CD4-positive, alpha-beta T cell treated with Interleukin-6 at 100 ng/mL for 8 hours (primary cell): Measurements from ENCODE around the gene CEP112.

ENCODE experiments used
- DNase-seq: peaks from one replicate; pipeline ENCODE4 v3.0.0-alpha.2; 2020; ENCODE audit warnings: mixed read lengths, low spot score

Gene CEP112

DNA sequence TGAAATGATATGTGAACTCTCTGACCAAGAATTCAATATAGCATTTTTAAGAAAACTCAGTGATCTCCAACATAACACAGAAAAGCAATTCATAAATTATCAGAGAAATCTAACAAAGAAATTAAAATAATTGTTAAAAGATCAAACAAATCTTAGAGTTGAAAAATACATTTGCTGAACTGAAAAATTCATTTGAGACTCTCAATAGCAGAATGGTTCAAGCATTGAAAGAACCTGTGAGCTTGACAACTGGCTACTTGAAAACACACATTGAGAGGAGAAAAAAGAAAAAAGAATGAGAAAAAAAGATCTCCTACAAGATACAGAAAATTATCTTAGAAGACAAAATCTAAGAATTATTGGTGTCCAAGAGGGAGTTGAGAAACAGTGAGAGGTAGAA lies 203.5 kb downstream of the CEP112 start:
- no peak for DNase-seq

DNA sequence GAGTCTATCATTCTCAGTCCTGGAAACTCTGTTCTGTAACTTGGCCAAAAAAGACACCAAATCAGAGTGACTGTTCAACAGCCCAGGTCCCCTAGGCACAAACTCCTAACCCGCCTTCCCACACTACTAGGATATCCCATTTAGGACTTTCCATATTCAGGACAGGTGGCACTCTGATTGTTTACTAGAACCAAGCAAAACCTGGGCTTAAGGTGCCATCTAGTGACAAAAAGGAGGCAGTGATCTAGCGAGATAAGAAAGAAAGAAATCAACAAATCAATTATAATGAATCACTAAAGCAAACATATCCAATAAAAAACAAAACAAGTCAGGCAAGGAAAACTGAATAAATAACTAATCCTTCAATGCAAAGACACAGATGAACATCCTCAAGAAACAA lies 203.9 kb downstream of the CEP112 start:
- no peak for DNase-seq

DNA sequence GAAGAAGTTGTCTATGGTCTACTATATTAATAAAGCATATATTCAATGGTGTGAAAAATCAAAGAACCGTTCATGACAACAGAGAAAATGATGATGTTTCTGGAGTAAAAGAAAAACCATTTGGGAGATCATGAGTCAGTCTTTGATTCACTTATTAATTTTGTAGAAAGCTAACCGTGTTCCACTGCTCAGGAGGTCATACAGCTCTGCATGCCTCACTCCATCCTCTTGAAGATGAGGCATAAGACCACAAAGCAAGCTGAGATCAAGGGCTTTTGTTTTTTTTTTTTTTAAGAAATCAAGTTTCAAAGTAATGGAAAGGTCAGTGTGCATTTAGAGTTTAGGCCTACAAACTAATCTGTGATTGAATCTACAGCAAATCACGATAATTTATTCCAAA lies 206.4 kb downstream of the CEP112 start:
- DNase-seq = no peak

DNA sequence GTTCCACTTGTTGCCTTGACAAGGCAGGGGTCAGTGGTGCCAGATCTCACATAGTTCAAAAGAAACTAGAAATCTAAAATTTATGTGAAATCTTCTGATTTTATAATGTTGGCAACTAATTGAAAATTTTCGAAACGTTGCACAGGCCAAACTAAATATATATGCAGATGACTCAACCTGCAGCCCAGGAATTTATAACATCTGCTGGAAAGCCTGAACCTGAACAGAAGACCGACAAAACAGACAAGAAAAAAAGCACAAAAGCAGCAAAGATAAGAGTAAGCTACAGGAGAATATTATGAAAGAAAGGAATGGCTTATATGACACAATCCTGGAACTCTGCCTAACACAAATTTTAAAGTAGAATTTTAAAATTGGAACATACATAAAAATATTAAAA lies 207.6 kb downstream of the CEP112 start:
- DNase-seq = no peak

DNA sequence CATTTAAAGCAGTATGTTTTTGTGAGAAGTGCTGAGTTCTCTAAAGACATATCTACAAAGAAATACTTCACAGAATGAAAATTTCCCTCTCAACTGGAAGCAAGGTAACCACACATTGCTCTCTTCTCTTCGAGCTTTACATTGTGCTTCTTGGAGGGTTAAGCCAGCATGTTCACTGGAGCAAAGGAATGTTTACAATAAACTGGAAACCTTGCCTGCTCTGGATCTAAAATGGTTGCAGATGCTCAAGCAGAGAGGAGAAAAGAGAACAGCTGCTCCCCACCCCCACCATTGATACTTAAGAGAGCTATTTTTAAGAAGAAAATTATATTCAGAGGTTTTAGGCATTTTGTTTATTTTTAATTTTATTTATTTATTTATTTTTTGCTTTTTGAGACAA lies 213.1 kb downstream of the CEP112 start:
- DNase-seq = no peak

DNA sequence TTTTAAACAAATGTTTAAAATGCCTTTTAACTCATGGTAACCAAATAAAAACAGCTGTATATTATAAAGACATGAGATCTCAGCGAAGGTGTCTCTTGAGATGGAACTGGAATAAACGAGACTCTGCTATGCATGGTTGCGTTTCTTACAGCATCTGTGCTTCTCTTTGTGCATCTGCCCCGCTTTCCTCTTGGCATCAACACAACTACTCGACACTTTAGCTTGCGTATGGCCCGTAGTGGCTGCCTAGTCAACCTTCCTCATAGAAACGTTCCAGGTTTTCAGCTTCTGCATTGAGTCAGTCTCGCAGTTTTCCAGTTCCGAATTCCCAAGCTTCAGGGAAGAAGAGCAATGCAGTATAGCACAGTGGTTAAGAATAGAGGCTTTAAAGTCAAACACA lies 214.9 kb downstream of the CEP112 start:
- DNase-seq = no peak

DNA sequence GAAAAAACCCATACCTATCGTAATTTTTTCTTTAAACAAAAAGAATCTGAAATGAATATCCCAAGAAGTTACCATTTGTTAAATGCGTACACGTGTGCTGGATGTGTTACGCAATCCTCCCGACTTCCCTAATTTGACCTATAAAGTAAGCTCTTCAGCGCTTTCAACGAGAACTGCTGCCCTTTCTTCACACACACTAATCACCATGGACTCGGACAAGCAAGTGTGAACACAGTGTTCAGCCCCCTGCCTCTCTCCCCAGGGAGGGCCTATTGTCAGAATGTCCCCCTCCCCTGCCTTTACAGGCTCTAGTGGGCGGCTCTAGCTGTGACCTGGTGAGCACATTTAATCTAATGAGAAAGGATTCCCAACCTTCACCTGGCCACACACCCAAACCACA lies 216.1 kb downstream of the CEP112 start:
- DNase-seq = no peak

DNA sequence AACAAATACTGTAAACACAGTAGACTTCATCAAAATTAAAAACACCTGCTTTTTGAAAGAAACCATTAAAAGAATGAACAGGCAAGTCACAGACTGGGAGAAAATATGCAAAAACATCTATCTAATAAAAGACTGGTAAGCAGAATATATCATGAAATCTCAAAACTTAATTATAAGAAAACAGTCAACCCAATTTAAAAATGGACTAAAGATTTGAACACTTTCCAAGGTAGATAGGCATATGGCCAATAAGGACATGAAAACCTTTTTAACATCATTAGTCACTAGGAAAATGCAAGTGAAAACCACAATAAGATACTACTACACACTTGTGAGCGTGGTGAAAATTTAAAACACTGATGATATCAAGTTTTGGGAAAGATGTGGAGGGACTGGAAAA lies 218.7 kb downstream of the CEP112 start:
- DNase-seq = no peak

DNA sequence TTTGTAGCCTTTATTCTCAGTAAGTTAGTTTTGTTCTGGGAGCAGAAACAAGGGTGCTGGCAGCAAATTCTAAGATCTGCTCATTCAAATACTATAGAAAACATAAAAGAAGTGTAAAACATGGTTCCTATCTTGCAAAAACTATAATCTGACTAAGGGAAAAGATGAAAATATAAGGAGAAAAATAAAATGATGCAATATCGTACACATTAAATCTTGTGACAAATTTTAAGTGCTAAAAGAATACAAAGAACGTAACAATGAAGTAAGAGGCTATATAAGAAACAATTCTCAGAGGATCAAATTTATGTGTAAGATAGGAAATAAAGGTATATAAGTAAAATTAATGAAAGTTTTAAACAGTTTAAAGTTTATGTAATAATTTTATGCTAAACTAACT lies 224.6 kb downstream of the CEP112 start:
- DNase-seq = no peak

DNA sequence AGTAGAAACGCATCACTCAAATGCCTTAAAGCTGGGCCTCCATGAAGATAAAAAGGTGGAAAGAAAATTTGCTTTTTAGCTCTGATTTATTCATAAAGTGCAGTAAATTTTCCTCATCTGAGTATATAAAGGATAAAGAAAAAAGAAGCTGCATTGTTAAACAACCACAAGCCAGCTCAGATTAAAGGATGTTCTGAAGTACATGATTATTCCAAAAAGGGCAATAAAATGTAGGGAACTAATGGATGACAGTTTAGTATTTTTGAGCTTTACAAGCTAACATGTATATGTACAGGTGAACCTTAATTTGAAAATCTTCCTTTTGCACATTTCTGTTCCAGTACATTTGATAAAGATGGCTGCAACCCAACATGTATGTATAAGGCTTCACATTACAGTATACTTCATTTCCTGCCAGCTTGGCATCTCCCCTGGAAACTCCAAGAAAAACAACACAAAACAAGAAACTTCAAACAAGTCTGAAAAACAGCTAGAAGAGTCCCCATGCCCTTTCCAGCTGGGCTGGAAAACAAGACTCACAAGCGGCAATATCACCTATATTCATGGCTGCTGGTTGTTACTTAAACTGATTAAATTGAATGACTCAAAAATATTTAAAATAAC lies 225.7 kb downstream of the CEP112 start:
- DNase-seq = no peak

DNA sequence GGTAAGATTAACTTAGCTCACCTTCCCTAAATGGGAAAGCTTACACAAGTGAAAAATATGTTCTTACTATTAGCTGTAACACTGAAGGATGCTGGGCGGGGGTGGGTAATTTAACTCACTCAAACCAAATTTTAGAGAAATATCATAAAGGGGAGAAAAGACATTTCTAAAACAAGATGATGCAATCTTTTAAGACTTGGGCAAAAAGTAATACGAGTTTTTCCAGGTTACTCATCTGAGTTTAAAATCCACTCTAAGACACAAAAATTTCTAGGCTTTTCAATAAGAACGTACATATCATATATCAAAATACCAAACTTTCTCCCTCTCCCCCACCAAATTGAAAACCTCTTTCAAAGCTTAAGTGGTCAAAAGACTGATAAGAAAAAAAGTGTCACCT lies 228.8 kb downstream of the CEP112 start:
- no peak for DNase-seq

DNA sequence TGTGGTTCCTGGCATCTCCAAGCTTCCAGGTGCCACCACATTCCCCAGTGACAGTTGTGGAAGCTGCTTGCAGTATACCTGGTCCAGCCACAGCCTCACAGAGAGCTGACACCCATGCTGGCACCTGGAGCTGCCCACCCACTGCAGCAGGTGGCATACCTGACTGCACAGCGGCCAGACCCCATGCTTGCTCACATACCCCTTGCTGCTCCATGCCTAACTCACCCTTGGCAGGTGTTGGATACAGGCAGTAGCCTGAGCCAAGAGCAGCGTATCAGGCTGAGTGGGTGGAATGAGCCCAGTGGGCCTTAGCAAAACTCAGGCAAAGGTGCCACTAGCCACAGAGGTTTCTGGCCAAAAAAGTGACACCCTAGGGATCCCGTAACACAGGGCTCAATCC lies 232.3 kb downstream of the CEP112 start:
- no peak for DNase-seq

DNA sequence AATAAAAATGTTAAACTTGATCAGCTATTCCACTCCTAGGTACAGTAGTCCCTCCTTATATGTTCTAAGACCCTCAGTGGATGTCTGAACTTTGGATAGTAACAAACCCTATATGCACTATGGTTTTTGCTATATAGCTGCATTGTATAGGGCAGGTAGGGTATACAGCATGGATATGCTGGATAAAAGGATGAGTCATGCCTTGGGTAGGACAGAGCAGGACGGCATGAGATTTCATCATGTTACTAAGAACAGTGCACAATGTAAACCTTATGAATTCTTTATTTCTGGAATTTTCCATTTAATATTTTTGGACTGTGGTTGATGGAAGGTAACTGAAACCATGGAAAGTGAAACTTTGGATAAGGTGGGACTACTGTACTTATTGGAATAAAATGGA lies 235.1 kb downstream of the CEP112 start:
- no peak for DNase-seq

DNA sequence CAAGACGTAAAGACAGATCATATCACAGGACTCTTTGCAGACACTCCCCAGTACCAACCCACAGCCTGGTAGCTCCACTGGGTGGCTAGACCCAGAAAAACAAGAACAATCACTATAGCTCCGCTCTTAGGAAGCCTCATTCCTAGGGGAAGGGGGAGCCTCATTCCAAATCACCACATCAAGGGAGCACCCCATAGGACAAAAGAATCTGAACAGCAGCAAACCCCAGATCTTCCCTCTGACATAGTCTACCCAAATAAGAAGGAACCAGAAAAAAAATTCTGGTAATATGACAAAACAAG lies 237.8 kb downstream of the CEP112 start:
- no peak for DNase-seq

DNA sequence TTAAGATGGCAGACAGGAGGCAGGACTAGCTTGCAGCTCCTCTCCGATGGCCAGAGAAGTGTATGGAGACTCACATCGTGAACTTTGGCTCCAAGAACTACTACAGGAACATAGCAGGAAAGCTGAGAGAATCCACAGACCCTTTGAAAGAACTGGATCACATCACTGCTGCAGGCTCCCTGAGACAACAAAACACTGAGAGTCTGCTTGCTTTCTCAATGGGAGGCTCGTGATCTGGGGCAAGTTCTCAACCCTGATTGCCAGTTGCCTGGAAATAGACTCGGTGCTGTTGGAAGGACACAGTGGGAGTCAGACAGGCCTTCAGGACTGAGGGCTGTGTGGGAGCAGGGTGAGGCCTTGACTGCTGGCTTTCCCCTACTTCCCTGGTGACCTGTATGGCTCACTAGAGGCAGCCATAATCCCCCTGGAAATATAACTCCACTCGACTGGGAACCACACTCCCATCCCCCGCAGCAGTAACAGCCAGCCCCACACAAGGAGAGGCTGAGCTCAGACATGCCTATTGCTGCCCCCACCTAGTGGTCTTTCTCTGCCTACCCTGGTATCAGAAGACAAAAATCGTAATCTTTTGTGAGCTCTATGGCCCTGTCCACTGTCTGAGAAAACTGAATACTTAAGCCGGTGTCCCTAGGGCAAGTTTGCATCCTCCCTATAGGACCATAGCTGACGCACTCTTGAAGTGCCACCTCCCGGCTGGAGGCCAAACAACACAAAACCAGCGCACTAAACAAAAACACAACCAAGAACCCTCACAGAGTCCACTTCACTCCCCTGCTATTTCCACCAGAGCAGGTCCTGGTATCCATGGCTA lies 238.4 kb downstream of the CEP112 start:
- no peak for DNase-seq

DNA sequence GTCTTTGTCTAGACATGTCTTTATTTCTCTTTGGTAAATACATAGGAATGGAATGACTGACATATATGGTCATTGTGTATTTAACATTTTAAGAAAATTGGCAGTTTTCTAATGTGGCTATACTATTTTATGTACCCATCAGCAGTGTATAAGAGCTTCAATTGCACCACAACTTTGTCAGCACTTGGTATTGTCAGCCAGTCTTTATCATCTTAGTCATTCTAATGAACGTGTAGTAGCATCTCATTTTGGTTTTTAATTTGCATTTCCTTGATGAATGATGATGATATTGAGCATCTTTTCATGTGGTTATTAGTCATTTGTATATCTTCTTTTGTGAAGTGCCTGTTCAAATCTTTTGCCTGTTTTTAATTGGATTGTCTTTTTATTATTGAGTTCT lies 239.3 kb downstream of the CEP112 start:
- DNase-seq = no peak

DNA sequence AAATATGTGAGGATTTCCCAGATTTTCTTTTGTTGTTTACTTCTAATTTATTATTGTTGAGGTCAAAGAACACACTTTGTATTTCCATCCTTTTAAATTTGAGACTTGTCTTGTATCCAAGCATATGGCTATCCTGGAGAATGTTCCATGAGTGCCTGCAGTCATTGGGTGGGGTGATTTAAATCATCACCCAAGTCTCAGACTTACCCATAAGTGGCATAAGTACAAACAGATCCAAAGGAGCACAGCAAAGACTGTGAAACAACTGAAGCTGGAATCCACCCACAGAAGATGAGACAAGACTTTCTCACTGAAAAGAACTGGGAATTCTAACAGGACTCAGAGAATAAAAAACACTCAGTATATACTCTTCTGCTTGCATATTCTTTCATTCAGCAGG lies 239.9 kb downstream of the CEP112 start:
- no peak for DNase-seq

DNA sequence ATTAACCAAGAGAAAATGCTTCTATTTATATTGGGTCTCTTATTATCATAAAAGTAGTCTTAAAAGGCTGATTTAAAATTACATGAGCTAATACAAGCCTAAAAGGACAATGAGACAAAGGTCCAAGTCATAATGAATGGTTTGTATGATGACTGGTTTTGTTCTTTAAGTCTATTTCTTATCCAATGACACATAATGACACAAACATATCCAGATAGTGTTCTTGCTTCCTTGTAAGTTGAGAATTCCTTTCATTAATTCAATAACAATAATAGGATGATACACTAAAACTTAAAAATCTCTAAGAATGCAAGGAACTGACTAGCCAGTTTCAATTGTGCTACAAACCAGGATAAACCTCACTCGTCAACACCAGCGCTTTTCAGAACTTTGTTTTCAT lies 244.1 kb downstream of the CEP112 start:
- no peak for DNase-seq

DNA sequence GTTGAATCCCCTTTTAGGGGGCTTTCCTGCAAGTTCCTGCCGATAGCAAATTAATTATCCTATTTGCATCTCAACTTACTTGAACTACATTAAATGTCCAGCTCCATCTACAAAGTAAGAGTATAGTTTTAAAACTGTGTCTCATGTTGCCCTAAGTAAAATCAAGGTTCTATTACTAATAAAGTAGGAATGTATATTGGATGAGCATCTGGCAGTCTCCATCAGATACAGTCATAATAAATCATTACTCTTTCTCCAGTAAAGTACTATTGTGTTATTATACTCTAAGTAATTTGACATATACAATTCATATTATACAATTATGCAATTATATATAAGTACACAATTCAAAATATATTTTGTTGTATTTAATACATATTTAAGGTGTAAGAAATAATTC lies 249.3 kb downstream of the CEP112 start:
- no peak for DNase-seq

DNA sequence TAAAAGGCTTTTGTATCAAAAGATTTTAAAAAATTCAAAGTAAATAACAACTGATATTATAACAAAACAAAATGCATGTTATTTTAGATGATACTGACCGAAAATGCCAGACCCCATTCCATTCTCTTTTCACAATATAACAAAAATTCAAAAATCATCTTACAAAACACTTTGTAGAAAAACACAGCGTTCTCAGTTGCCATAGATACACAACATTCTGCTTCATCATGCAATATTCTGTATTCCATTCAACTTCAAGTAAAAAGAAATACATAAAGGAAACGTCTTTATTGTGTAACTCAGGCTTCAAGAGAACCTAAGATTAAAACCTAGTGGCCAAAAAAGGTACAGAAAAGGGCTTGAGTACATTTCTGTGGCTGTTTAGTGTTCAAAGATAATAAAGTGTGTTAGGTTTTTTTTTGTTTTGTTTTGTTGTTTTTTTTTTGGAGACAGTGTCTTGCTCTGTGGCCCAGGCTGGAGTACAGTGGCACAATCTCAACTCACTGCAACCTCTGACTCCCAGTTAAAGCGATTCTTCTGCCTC lies 250.5 kb downstream of the CEP112 start:
- no peak for DNase-seq

DNA sequence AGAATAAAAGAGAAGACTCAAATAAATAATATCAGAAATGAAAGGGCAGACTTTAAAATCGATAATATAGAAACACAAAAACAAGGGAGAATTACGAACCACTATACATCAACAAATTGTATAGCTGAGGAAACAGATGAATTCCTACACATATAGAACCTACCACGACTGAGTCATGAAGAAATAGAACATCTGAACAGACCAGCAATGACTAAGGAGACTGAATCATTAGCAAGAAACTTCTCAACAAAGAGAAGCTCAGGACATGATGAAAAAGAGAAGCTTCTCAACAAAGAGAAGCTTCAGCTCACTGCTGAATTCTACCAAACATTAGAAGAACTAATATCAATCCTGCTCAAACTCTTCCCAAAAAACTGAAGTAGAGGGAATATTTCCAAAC lies 255.9 kb downstream of the CEP112 start:
- no peak for DNase-seq

DNA sequence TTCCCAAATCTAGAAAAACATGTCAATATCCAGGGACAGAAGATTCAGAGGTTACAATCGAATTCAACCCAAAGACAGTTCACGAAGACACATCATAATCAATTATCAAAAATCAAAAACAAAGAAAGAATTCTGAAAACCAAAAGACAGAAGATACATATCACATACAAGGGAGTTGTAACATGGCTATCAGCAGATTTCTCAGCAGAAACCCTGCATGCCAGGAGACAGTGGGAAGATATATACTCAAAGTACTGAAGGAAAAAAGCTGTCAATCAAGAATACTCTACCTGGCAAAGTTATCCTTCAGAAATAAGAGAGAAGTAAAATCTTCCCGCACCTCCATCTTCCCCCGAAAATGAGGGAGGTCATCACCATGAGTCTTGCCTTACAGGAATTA lies 258.6 kb downstream of the CEP112 start:
- DNase-seq = no peak

DNA sequence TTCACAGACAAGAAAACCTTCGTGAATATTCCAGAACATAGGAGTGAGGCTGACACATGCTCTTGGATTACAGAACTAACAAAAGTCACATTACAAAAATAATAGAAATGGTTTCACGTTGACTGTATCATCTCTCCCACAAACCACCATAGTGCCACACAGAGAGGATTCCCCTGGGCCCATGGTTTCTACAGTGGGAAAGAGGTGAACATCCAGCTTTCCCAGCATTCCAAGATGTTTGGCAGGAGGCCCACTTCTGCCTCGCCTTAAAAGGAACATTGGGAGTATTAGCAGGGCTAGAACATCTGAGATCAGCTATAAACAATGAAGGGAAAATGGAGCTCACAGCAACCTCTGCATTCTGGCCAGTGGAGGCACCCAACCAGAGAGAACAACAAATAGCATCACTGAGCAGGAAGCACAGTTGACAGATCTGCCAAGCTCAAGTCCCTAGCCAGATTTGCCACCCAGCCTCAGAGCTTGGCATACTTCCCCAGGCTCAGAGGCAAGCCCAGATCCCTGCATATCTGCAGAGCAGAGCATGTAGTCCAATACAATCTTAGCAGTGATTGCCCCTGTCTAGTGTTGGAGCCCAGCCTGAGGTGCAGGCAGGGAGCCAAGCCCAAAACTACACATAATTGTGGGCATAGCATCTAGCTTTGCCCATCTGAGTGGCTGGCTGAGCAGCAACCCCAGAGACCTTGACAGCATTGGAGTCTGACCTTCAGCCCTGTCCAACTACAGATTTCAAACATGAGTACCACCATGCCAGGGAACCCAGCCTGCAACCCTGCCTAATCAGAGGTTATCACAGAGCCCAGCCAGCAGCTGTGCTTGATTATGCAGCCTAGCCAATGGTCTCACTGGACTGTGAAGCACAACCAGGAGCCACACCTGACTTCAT lies 260.4 kb downstream of the CEP112 start:
- DNase-seq = no peak
